Measurements from ENCODE around the gene LPP. TPM values are rescaled to one million over a fixed set of nuclear protein-coding genes. Genes with fewer than 3 reads are reported as not detected.

The LPP gene
- total RNA-seq, 1 experiment from 2014 or later: 54.0 TPM

- BruUV-seq (replicated peaks): TSS peak; percentile 70
- peaks cover 15% of the 10 kb centered on the region; the same call in 1 of the 2 replicates for H3K79me2 ChIP-seq (ENCODE audit: insufficient read depth, low read length)
- TF ChIP-seq RAD21 (IDR thresholded peaks at IDR 0.05; ENCODE audit: low read depth): no peak
- TF ChIP-seq FOSL1 (IDR thresholded peaks at IDR 0.05; ENCODE audit: low read depth): no peak
- TF ChIP-seq, protein P1, sequence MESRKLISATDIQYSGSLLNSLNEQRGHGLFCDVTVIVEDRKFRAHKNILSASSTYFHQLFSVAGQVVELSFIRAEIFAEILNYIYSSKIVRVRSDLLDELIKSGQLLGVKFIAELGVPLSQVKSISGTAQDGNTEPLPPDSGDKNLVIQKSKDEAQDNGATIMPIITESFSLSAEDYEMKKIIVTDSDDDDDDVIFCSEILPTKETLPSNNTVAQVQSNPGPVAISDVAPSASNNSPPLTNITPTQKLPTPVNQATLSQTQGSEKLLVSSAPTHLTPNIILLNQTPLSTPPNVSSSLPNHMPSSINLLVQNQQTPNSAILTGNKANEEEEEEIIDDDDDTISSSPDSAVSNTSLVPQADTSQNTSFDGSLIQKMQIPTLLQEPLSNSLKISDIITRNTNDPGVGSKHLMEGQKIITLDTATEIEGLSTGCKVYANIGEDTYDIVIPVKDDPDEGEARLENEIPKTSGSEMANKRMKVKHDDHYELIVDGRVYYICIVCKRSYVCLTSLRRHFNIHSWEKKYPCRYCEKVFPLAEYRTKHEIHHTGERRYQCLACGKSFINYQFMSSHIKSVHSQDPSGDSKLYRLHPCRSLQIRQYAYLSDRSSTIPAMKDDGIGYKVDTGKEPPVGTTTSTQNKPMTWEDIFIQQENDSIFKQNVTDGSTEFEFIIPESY (IDR thresholded peaks at IDR 0.05; ENCODE audit: extremely low read depth, insufficient replicate concordance, low read length): no peak
- TF ChIP-seq EGR1 (IDR thresholded peaks at IDR 0.05; ENCODE audit: low read depth): no peak
- TF ChIP-seq EZH2 (IDR thresholded peaks at IDR 0.05): no peak
- TF ChIP-seq SP1 (IDR thresholded peaks at IDR 0.05; ENCODE audit: low read depth): no peak
- no peak for TF ChIP-seq CTCF (IDR thresholded peaks at IDR 0.05 in 2 of 3, conservative IDR thresholded peaks at IDR 0.05 in 1 of 3; ENCODE audit: borderline replicate concordance in 1 of 3, insufficient read depth in 1 of 3, low read depth in 2 of 3, low read length in 2 of 3)
- no peak for TF ChIP-seq JUND (IDR thresholded peaks at IDR 0.05)
- TF ChIP-seq POLR2A (IDR thresholded peaks at IDR 0.05; ENCODE audit: borderline replicate concordance, extremely low read depth, insufficient read depth, insufficient read length): no peak
- TF ChIP-seq TCF7L2 (IDR thresholded peaks at IDR 0.05; ENCODE audit: borderline replicate concordance, extremely low read depth, insufficient read depth, insufficient read length): no peak
- TF ChIP-seq POLR2AphosphoS5 (IDR thresholded peaks at IDR 0.05; ENCODE audit: low read depth, low read length): no peak
- TF ChIP-seq EZH2phosphoT487 (IDR thresholded peaks at IDR 0.05; ENCODE audit: borderline replicate concordance): no peak
- no peak for TF ChIP-seq ELF1 (IDR thresholded peaks at IDR 0.05; ENCODE audit: borderline replicate concordance, low read depth)
- TF ChIP-seq, protein P2, sequence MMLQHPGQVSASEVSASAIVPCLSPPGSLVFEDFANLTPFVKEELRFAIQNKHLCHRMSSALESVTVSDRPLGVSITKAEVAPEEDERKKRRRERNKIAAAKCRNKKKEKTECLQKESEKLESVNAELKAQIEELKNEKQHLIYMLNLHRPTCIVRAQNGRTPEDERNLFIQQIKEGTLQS (IDR thresholded peaks at IDR 0.05): no peak
- no peak for TF ChIP-seq SIN3A (IDR thresholded peaks at IDR 0.05; ENCODE audit: low read depth)
- no peaks in the 10 kb centered on the region for H4K20me1 ChIP-seq (ENCODE audit: insufficient read depth)
- peak overlapping the region; percentile 79 for H3K4me2 ChIP-seq (ENCODE audit: low read length)
- ATAC-seq (no peak), DNase-seq (ENCODE audit: low read depth, low spot score) (no peak)
- no peaks in the 10 kb centered on the region for H3K27me3 ChIP-seq (ENCODE audit: insufficient read depth, low read length)
- H3K9me3 ChIP-seq (ENCODE audit: control insufficient read depth in 1 of 2, insufficient read depth in 1 of 2, low read depth in 1 of 2, low read length in 2 of 2): no peaks in the 10 kb centered on the region
- peak overlapping the region in 1 of 2 experiments; percentile 33; a peak in 2 of 4 replicates for H3K4me3 ChIP-seq (replicated peaks in 1 of 2; ENCODE audit: low read depth in 1 of 2, low read length in 2 of 2)
- CTCF ChIA-PET: interaction anchor here (1.3 kb wide), 1 partner anchor 15 kb away, joined by 4 read pairs; no protein-coding TSS in a partner anchor
- no peaks in the 10 kb centered on the region for H3K36me3 ChIP-seq (ENCODE audit: control insufficient read depth in 1 of 2, insufficient read depth in 2 of 2, low read length in 2 of 2)
- RAD21 ChIA-PET (ENCODE audit: low non-redundant PET in 1 of 2, low total read pairs in 2 of 2, uncharacterized antibody in 2 of 2, unreplicated experiment in 2 of 2): no interaction called here
- H3K4me1 ChIP-seq (ENCODE audit: control insufficient read depth in 1 of 2, insufficient read depth in 2 of 2, low read length in 2 of 2): peaks cover 43 to 64% of the 10 kb centered on the region in 2 experiments
- POLR2A ChIA-PET: interaction anchor here (1.1 kb wide), 1 partner anchor 554 kb away, joined by 3 read pairs; the partner anchor contains the start of gene BCL6
- no peak overlapping the region for H3K27ac ChIP-seq (ENCODE audit: low read depth, low read length)
- peak overlapping the region; percentile 27 for H3K9ac ChIP-seq (ENCODE audit: low read length)
- H3K9me2 ChIP-seq (ENCODE audit: insufficient read depth): no peaks in the 10 kb centered on the region
- intact Hi-C loops (cut with micrococcal nuclease): loop anchor here (5.0 kb wide), 1 partner anchor 147 kb away; the partner anchor contains the start of gene LPP
- no peak overlapping the region for H2AFZ ChIP-seq (ENCODE audit: low read depth, low read length, poor library complexity, severe bottlenecking)
Observed at GRCh38 chr3:188299708-188300107, 145.8 kb downstream of the LPP start.
